HG03066 (cell line): Measurements from ENCODE around the gene HOXD3.

ENCODE experiments used
- ATAC-seq: cut with Tn5 transposase; IDR thresholded peaks from one replicate; pipeline ENCODE4 v1.9.1; 2021; ENCODE audit warnings: low read depth; ENCODE audit not compliant: unreplicated experiment

The HOXD3 gene

GRCh38 chr2:176132205-176133171, 24.6 kb upstream of the HOXD3 start:
- no peak for ATAC-seq

GRCh38 chr2:176133389-176133788, 23.7 kb upstream of the HOXD3 start:
- no peak for ATAC-seq

- no peak for ATAC-seq
Measured at GRCh38 chr2:176134035-176134434, 23.1 kb upstream of the HOXD3 start.

DNA sequence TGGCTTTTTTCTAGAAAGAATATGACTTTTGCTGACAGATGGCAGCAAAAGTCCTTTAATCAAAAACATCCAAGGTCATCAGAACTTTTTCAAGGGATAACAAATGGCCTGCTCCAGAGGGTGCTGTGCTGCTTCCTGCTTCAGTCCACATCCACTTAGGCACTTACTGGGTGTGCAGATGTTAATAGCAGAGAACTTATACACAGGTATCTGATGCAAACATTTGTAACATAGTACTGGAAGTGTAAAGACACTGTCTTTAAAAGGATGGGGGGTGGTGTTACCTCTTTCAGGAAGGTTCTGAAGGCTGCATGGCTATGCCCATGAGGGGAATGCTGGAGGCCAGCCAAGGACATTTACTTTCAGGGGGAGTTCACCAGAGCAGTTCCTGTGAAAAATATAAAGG, 22.1 kb upstream of the HOXD3 start:
- no peak for ATAC-seq

DNA sequence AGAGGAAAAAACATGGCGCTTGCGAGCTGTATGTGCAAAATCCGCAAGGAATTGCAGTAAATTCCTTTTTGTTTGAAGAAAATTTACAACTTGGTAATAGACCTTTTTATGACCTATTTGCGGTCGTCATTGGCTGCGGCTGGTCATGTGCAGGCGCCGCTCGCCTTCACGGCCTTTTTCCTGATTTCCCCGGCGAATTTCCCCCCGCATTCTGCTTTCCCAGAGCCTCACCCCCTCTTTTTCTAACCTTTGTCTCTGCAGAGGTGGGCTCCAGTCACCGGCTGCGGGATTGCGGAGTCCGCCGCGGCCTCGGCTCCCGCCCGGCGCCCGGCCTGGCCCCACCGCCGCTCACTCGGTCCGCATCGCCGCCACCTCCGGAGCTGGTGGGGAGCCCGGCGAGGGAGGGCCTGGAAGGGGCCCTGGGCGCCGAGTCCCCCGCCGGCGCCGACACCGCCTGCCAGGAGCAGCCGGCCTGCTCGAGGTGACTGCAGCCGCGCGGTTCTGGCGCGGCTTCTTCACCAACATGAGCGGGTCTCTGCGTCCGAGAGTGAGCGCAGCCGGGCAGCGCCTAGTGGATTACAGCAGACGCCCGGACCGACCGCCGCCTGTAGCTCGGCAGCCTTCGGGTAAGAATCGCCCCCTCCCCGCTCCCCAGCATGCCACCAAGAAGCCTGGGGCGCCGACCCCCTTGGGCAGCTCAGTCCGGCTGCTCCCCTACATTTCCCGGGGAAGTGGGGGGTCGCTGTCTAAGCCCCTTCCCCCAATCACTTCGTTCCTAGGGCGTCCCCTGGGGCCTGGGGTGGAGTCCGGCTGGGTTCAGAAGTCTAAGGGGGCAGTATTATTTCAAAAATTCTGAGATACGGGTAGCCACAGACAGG, 20.5 kb upstream of the HOXD3 start:
- no peak for ATAC-seq

DNA sequence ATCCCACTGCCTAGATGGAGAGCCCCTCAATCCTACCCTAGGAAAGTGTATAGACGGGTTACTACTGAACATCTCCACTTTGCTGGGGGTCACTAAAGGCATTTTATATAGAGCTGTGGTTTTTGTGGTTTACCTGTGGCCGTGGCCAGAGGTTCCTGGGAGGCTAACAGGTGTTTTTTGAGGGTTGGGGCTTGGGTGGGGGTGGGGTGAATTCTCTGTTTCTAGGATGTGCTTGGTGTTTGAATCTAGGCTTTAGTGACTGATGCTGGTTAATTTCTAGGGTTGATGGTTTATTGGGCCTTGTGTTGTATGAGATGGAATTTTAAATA, 19.9 kb upstream of the HOXD3 start:
- ATAC-seq: no peak

DNA sequence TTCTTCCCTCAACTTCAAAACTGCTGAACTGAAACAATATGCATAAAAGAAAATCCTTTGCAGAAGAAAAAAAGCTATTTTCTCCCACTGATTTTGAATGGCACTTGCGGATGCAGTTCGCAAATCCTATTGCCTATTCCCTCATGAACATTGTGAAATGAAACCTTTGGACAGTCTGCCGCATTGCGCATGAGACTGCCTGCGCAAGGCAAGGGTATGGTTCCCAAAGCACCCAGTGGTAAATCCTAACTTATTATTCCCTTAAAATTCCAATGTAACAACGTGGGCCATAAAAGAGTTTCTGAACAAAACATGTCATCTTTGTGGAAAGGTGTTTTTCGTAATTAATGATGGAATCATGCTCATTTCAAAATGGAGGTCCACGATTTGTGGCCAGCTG, 19.2 kb upstream of the HOXD3 start:
- ATAC-seq: no peak

GRCh38 chr2:176138526-176138922, 18.6 kb upstream of the HOXD3 start:
- ATAC-seq: no peak

- ATAC-seq: no peak
Measured at GRCh38 chr2:176138923-176139660, 18.0 kb upstream of the HOXD3 start.

- no peak for ATAC-seq
Measured at GRCh38 chr2:176139661-176140512, 17.2 kb upstream of the HOXD3 start.

DNA sequence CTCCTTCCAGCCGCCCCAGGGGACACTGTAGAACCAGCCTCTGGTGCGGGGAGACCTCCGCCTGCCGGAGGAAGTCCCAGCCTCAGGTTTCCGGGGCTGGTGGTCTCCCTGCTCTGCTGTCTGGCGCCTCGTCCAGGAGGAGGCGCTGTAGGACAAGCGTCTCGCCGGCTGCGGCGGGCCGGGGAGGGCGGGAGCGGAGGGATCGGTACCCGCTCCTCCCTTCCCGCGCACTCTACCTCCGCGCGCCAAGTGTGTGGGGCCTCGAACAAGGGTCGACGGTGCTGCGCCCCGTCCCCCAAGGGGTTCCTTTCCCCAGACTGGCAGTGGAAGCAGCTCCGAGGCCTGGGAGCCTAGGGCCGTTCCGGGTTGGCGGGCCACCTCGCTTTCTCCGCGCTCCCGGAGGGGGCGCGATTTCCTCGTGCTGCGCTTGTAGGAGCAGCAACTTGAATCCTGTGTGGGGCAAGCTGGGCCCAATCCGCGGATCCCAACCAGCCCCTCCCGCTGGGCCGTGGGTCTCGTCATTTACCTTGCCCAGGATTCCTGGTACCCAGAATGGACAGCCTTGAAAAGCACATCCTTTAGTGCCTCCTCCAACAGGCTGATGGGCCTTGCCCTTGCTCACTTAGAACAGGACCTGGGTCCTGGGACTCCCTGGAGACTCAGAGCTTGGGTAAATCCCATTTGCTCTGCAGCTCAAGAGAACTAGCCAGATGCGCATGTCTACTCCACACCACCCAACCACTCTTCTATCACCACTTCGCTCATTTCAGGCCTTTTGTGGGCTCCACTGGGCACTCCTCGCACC, 16.4 kb upstream of the HOXD3 start:
- ATAC-seq: peak; percentile 84

DNA sequence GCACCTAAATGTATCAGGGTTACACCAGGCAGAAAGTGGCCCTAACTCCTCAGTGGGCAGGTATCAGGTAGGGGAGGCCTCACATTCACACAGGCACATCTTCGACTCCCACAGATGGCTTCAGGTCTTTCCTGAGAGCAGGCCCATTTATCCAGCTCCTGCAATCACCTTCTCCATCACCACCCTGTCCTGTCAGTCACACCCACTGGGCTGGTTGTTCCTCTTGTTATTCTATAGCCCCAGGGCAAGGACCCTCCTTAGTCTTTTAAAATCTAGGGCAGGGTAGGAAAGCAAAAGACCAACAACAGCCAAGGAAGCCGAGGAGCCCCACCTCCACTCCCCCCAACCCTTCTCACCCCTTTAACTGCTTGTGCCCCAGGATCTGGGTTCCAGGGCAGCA, 14.8 kb upstream of the HOXD3 start:
- ATAC-seq: no peak

GRCh38 chr2:176145085-176145969, 11.8 kb upstream of the HOXD3 start:
- no peak for ATAC-seq

DNA sequence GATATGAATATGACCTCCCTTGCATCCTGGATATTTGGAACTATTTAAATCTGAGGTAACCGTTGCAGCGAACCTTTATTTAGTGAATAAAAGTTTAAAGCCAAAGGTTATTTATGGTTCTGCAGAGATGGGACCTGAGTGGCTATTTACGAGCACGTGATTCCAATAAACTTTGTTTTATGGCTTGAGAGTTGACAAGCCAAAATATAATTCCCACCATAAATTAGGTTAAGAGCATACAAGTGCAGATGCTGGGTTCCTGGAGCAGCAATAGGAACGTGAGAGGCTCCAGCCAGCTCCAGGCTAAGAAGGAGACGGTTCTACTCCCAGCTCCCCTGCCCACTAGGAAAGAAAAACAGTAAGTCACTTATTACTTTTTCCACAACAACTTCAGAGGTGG, 11.0 kb upstream of the HOXD3 start:
- no peak for ATAC-seq

DNA sequence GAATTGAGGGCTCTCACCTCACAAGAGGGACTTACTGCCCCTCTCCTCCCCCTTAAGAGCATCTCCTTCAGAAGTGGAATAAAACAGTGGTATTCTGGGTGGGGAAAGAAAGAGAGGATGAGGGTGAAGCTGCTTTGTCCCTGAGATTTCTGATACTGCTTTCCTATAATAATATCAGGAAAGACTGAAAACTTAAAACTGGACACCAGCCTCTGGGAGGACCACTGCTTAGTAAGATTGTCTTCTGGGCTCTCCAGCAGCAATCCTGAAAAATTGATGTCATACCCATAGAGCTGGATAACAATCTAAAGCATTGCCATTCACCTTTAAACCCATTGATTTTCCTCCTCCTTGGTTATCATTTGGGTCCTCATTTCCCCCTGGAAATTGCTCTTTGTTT, 10.5 kb upstream of the HOXD3 start:
- no peak for ATAC-seq

DNA sequence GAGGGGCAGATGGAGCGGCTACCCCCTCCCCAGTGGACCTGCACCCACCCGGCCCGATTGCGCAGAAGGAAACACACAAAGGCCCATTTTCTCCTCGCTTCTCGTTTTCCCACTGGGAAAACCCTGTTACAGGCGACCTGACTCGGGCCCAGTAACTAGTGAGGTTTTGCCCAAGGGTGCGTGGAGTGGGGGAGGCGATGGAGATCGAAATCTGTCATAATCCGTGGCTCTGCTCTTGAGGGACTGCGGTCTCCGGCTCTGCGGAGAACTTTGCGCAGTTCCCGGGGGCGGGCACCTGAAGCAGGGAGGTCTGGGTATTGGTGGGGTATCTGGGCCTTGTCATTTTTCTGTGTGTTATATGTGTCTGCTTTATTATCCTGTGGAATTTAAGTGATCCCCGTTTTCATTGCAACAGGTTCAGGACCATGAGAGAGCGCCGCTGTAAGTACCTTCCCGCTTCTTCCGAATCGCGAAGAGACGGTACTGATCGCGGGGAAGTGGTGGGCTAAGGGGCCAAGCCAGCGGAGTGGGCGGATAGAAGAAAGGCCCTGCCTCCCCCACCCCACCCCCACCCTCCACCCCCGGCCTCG, 9.8 kb upstream of the HOXD3 start:
- no peak for ATAC-seq

DNA sequence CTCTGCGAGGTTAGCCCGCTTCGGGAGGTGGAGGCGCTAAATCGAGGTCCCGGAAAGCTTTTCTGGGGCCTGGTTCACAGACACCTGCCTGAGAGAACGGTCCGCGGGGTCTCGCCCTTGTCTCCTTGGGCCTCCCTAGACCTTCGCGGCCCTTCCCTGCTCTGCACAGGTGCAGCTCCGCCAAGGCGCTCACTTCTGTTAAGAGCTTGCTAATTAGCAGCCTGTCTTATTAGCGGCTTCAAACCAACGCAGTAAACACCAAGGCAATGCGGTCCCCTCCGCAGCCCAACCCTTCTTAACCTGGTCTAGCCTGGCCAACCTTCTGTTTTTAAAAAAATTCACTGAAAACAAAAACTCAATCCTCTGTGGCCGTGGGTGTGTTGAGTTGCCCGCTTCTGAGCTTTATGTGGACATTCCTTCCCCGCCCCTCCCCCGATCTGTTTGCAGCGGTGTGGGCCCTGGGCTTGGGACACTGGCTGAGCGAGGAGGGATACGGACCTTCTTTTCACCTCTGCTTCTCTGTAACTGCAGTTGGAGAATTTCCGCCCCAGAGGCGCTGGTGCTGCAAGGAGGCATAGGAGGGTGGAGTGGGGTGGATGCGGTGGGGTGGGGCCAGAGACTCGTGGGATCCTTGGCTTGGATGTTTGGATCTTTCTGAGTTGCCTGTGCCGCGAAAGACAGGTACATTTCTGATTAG, 9.2 kb upstream of the HOXD3 start:
- ATAC-seq: no peak
